Posterior vena cava (tissue), 2 donors: ENCODE results near the gene CFHR5. TPM values are rescaled to one million over a fixed set of nuclear protein-coding genes. Genes with fewer than 3 reads are reported as not detected.
A peak's percentile ranks its signal among the peaks of the same experiment; 100 is the strongest.
"Not testable (repeated sequence)": the region's sequence is repeated elsewhere in the genome, so short reads cannot be mapped to it uniquely, and the experiment has no call there.

Experiments
- DNase-seq: peaks from one replicate; pipeline ENCODE4 v3.0.0-alpha.2; 2020; ENCODE audit warnings: low spot score
- intact Hi-C, 2 donors: fragments of 100-400 bp; cut with DNase I; formaldehyde crosslinking; loops; one replicate each; pipeline versions ENCODE4 v1.14.1 to v1.14.2; 2022 to 2023
- long read RNA-seq, 2 donors: library from polyadenylated mRNA; unstranded; transcript quantifications; one replicate each; pipeline ENCODE4 v2.0.0, GENCODE V29; 2020 to 2021
- total RNA-seq, 2 donors: library from RNA; stranded (reverse); fragmentation: NEBNext Ultra II Directional; extraction: Animal tissue kit (Norgen Biotek cat#: 25700); gene quantifications; one replicate each; pipeline ENCODE4 v1.2.1, GENCODE V29; 2021
- donor health status: DM: yes; HTN: yes; CAD: no.
- donor health status: DM: yes; HTN: yes; CAD: no.

The CFHR5 gene
- total RNA-seq = not detected
- long read RNA-seq, donor 1 = 0 reads
- long read RNA-seq, donor 2 = 0 reads

- intact Hi-C loops = no loop called here
- no peak for DNase-seq
These were observed at the start of gene CFHR5 for GRCh38 chr1:196977278-196977677. CFHR5 (plus strand) TSS chr1:196977556; CDS start chr1:196977665, 109 bp downstream.

GRCh38 chr1:196932853-196933252 lies 44.5 kb upstream of the CFHR5 start:
- intact Hi-C loops, DNase-seq: not testable (repeated sequence)

- intact Hi-C loops = no loop called here
- peak; percentile 72 for DNase-seq
These were observed 43.7 kb upstream of the CFHR5 start for GRCh38 chr1:196933531-196934189.

- DNase-seq, intact Hi-C loops: not testable (repeated sequence)
These were observed 35.9 kb upstream of the CFHR5 start for GRCh38 chr1:196941474-196941873.

- DNase-seq, intact Hi-C loops: not testable (repeated sequence)
These were observed 33.8 kb upstream of the CFHR5 start, which contains the start of gene CFHR2 for GRCh38 chr1:196943568-196943967. CFHR2 (plus strand) TSS chr1:196943738; CDS start chr1:196943881, 143 bp downstream.

- DNase-seq = no peak
- intact Hi-C loops = no loop called here
These were observed 25.5 kb upstream of the CFHR5 start for GRCh38 chr1:196951711-196952394.

GRCh38 chr1:196954778-196955177 lies 22.6 kb upstream of the CFHR5 start:
- DNase-seq = no peak
- intact Hi-C loops = no loop called here

- DNase-seq = no peak
- intact Hi-C loops = no loop called here
These were observed 21.4 kb upstream of the CFHR5 start for GRCh38 chr1:196955926-196956325.

GRCh38 chr1:196960854-196961253 lies 16.5 kb upstream of the CFHR5 start:
- DNase-seq = no peak
- intact Hi-C loops = no loop called here

GRCh38 chr1:196970182-196970581 lies 7.2 kb upstream of the CFHR5 start:
- DNase-seq = no peak
- intact Hi-C loops = no loop called here

GRCh38 chr1:196976278-196976677 lies 1.1 kb upstream of the CFHR5 start:
- intact Hi-C loops = no loop called here
- no peak for DNase-seq

- intact Hi-C loops = no loop called here
- no peak for DNase-seq
These were observed 3.5 kb downstream of the CFHR5 start for GRCh38 chr1:196980859-196981258.

- intact Hi-C loops, DNase-seq: not testable (repeated sequence)
These were observed 4.9 kb downstream of the CFHR5 start for GRCh38 chr1:196982247-196982646.

- intact Hi-C loops, DNase-seq: not testable (repeated sequence)
These were observed 14.7 kb downstream of the CFHR5 start for GRCh38 chr1:196991919-196992651.

GRCh38 chr1:196993916-196994315 lies 16.6 kb downstream of the CFHR5 start:
- intact Hi-C loops = no loop called here
- DNase-seq = no peak

GRCh38 chr1:196997423-196997822 lies 20.1 kb downstream of the CFHR5 start:
- no peak for DNase-seq
- intact Hi-C loops = no loop called here

- intact Hi-C loops = no loop called here
- DNase-seq = no peak
These were observed 24.5 kb downstream of the CFHR5 start for GRCh38 chr1:197001828-197002227.

GRCh38 chr1:197003132-197003531 lies 25.8 kb downstream of the CFHR5 start:
- intact Hi-C loops = no loop called here
- DNase-seq = no peak

- intact Hi-C loops = no loop called here
- DNase-seq = no peak
These were observed 31.5 kb downstream of the CFHR5 start for GRCh38 chr1:197008861-197009260.

- intact Hi-C loops = no loop called here
- no peak for DNase-seq
These were observed 34.3 kb downstream of the CFHR5 start for GRCh38 chr1:197011614-197012013.
